ENCODE data around the gene PCYT1A.
A peak's percentile ranks its signal among the peaks of the same experiment; 100 is the strongest.
"Not testable (repeated sequence)": the region's sequence is repeated elsewhere in the genome, so short reads cannot be mapped to it uniquely, and the experiment has no call there.

PCYT1A gene

GRCh38 chr3:196287090-196287439 is 461 bp downstream of the PCYT1A start:
- DNase-seq (ENCODE audit: low read depth) = no peak

DNA sequence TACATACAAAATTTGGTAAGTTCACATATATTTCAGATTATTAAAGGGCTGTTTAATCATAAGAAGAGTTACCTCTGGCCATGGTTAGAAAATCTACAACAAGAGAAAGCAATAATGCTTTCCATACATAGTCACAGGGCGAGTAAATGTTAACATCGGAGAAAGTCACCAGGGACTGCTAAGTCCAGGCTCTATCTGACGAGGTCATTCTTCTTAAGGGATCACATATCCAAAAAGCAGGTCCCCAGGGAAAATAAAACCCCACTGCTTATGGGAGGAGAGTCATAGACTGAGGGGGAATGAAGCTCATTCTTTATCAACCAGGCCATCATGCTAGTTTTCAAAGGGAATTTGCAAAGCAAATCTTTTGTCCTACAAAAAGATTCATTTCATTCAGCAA is 3.1 kb downstream of the PCYT1A start:
- DNase-seq (ENCODE audit: low read depth) = no peak

GRCh38 chr3:196281962-196282361 is 5.6 kb downstream of the PCYT1A start:
- no peak for DNase-seq (ENCODE audit: low read depth)

DNA sequence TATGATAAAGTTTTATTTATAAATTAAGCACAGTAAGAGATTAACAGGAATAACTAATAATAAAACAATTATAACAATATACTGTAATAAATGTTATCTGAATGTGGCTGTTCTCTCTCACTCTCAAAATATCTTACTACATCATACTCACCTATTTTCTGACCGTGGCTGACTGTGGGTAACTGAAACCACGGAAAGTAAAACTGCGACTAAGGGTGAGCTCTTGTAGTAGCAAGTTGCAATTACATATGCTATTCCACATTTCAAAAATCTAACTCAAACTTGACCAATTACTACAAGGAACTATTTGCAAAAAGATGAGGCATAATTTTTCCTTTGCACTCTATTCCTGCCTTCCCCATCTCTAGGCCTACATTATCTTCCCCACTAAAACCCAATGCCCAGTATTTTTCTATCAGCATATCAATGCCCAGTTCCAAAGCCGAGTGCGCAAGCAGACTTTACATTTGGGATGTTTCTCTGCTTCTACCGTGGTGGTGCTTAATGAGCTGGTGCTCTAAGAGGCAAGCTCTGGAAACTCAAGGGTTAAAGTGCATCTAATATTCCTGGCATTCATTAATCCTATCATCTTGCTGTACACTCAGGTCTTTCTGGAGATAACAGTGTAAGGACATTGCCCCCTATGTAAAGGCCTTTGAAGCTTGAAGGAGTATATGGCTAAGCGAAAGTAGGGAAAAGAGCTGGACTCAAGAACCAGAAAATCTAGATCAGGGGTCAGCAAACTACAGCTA is 6.7 kb downstream of the PCYT1A start:
- no peak for DNase-seq (ENCODE audit: low read depth)

GRCh38 chr3:196275126-196275525 is 12.4 kb downstream of the PCYT1A start:
- DNase-seq (ENCODE audit: low read depth) = peak; percentile 36

GRCh38 chr3:196274585-196274984 is 12.9 kb downstream of the PCYT1A start:
- peak; percentile 70 for DNase-seq (ENCODE audit: low read depth)

GRCh38 chr3:196273655-196274054 is 13.9 kb downstream of the PCYT1A start:
- no peak for DNase-seq (ENCODE audit: low read depth)

DNA sequence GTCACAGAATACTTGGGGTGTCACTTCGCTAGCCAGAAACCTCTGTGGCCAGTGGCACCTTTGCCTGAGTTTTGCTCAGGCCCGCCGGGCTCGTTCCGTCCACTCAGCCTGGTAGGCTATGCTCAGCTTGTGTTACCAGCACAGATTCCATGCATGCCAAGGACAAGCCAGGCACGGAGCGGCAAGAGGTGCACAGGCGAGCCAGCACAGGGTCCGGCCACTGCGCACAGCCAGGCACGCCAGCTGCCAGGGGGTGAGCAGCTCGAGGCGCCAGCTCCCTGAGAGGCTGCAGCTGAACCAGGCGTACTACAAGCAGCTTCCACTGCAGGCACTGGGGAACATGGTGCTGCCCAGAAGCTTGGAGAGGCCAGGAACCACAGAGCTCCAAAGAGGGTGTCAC is 14.7 kb downstream of the PCYT1A start:
- DNase-seq (ENCODE audit: low read depth) = no peak

GRCh38 chr3:196270499-196270898 is 17.0 kb downstream of the PCYT1A start:
- no peak for DNase-seq (ENCODE audit: low read depth)

GRCh38 chr3:196268284-196269163 is 19.0 kb downstream of the PCYT1A start:
- peak; percentile 81 for DNase-seq (ENCODE audit: low read depth)

- DNase-seq (ENCODE audit: low read depth) = no peak
Observed at GRCh38 chr3:196263819-196264218, 23.7 kb downstream of the PCYT1A start.

DNA sequence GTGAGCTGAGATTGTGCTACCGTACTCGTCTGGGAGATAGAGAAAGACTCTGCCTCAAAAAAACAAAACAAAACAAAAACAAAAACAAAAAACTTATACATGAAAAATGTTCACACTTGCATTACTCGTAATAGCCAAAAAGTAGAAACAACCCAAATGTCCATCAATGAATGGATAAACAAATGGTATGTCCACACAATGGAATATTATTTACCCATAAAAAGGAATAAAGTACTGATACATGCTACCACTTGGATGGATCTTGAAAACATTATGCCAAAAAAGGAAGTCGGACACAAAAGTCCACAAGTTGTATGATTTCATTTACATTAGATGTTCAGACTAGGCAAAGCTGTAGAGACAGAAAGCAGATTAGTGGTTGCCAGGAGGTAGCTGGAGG is 26.7 kb downstream of the PCYT1A start:
- no peak for DNase-seq (ENCODE audit: low read depth)

GRCh38 chr3:196255776-196256175 is 31.8 kb downstream of the PCYT1A start:
- no peak for DNase-seq (ENCODE audit: low read depth)

- no peak for DNase-seq (ENCODE audit: low read depth)
Observed at GRCh38 chr3:196254376-196255283, 32.9 kb downstream of the PCYT1A start.

DNA sequence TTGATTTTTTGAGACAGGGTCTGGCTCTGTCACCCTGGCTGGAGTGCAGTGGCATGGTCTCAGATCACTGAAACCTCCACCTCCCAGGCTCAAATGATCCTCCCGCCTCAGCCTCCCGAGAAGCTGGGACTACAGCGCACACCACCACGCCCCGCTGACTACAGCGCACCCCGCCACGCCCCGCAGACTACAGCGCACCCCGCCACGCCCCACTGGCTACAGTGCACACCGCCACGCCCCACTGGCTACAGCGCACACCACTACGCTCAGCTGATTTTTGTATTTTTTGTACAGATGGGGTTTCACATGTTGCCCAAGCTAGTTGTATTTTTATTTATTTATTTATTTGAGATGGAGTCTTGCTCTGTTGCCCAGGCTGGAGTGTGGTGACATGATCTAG is 35.6 kb downstream of the PCYT1A start:
- no peak for DNase-seq (ENCODE audit: low read depth)

GRCh38 chr3:196246612-196247308 is 40.8 kb downstream of the PCYT1A start:
- DNase-seq (ENCODE audit: low read depth) = peak; percentile 60

GRCh38 chr3:196244166-196244565 is 43.4 kb downstream of the PCYT1A start:
- DNase-seq (ENCODE audit: low read depth) = not testable (repeated sequence)

- no peak for DNase-seq (ENCODE audit: low read depth)
Observed at GRCh38 chr3:196241704-196242103, 45.8 kb downstream of the PCYT1A start.

DNA sequence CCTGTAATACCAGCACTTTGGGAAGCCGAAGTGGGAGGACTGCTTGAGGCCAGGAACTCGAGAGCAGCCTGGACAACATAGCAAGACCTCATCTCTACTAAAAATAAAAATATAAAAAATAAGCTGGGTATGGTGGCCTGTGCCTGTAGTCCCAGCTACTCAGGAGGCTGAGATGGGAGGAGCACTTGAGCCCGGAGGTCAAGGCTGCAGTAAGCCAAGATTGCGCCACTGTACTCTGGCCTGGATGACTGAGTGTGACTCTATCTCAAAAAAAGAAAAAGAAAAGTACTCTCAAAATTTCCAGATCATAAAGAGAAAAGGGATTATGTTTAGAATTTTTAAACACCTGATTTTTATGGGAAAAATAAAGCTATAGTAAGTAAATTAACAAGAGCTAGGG is 47.1 kb downstream of the PCYT1A start:
- DNase-seq (ENCODE audit: low read depth) = peak; percentile 21

DNA sequence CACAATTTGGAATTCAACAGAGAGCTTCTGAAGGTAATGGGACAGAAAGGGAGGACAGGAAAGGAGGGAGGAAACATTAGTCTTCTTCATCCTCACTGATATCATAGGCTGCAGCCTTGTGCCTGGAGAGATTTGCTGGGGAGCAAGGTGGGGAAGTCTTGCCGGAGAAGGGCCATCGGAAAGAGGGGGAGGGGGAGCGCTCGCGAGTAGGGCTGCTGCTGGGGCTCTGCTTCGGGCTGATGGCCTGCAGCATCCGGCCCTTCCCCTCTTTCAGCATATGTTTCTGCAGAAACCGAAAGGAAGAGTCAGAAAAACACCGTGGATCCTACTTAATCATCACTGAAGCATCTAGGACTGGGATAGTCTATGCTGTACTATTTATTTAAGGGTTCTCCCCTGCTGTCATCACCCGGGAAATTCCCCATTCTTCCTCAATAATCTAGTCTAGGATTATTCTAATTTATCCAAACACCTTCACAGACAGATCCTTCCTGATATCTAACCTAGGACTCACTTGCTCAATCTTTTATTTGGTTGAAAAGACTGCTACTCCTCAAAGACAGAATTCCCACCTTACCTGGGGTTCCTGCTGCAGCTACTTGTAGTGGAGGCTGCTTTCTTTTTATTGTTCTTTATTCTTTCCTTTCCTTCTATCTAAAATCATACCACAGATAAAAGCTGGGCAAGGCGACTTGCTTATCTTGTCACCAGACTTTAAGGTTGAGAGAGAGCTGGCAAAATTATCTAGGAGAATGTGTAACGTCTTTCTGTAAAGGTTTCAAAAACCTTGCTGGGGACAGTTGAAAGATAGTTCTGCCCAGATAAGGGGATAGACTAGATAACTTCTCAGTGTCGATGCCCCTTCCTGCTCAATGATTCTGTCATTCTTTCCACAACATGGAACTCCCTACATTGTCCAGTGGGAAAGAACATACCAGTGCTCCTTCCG is 48.6 kb downstream of the PCYT1A start:
- DNase-seq (ENCODE audit: low read depth) = peak; percentile 77

- DNase-seq (ENCODE audit: low read depth) = no peak
Observed at GRCh38 chr3:196237203-196237602, 50.3 kb downstream of the PCYT1A start.

Data from iris pigment epithelial cell (primary cell).